ENCODE measurements around the gene TXNDC12.
A peak's percentile ranks its signal among the peaks of the same experiment; 100 is the strongest.
"Not testable (repeated sequence)": the region's sequence is repeated elsewhere in the genome, so short reads cannot be mapped to it uniquely, and the experiment has no call there.

The TXNDC12 gene

GRCh38 chr1:52055066-52055865 is at the start of gene TXNDC12:
Gene TXNDC12, minus strand, starts transcription at chr1:52055191. Its CDS starts 95 bp downstream, at chr1:52055096.
- peak; percentile 88 for DNase-seq

- DNase-seq, result no peak
Observed at GRCh38 chr1:52102336-52103013, 47.5 kb upstream of the TXNDC12 start.

- DNase-seq, result peak; percentile 33
Observed at GRCh38 chr1:52098139-52098871, 43.3 kb upstream of the TXNDC12 start.

GRCh38 chr1:52096216-52096615 is 41.2 kb upstream of the TXNDC12 start:
- DNase-seq, result no peak

GRCh38 chr1:52094300-52094699 is 39.3 kb upstream of the TXNDC12 start:
- DNase-seq, result not testable (repeated sequence)

- DNase-seq, result not testable (repeated sequence)
Observed at GRCh38 chr1:52087892-52088291, 32.9 kb upstream of the TXNDC12 start.

- no peak for DNase-seq
Observed at GRCh38 chr1:52080014-52080415, 25.0 kb upstream of the TXNDC12 start.

GRCh38 chr1:52077277-52077676 is 22.3 kb upstream of the TXNDC12 start:
- DNase-seq, result not testable (repeated sequence)

GRCh38 chr1:52072291-52072690 is 17.3 kb upstream of the TXNDC12 start:
- DNase-seq, result no peak

- DNase-seq, result no peak
Observed at GRCh38 chr1:52070704-52071103, 15.7 kb upstream of the TXNDC12 start.

GRCh38 chr1:52063192-52063591 is 8.2 kb upstream of the TXNDC12 start:
- no peak for DNase-seq

GRCh38 chr1:52060822-52061221 is 5.8 kb upstream of the TXNDC12 start:
- no peak for DNase-seq

- no peak for DNase-seq
Observed at GRCh38 chr1:52059888-52060287, 4.9 kb upstream of the TXNDC12 start.

GRCh38 chr1:52059321-52059720 is 4.3 kb upstream of the TXNDC12 start:
- DNase-seq, result no peak

GRCh38 chr1:52057876-52058415 is 3.0 kb upstream of the TXNDC12 start:
- DNase-seq, result no peak

- no peak for DNase-seq
Observed at GRCh38 chr1:52057255-52057654, 2.3 kb upstream of the TXNDC12 start.

- DNase-seq, result no peak
Observed at GRCh38 chr1:52056937-52057231, 1.9 kb upstream of the TXNDC12 start.

GRCh38 chr1:52056163-52056936 is 1.4 kb upstream of the TXNDC12 start, which contains the start of gene BTF3L4:
Gene BTF3L4, plus strand, starts transcription at chr1:52056295. Its CDS starts 3,553 bp downstream, at chr1:52059848.
- DNase-seq, result peak; percentile 98

- DNase-seq, result no peak
Observed at GRCh38 chr1:52055866-52056162, 823 bp upstream of the TXNDC12 start.

- DNase-seq, result no peak
Observed at GRCh38 chr1:52054496-52055065, 410 bp downstream of the TXNDC12 start.

- no peak for DNase-seq
Observed at GRCh38 chr1:52053862-52054261, 1.1 kb downstream of the TXNDC12 start.

GRCh38 chr1:52049337-52049736 is 5.7 kb downstream of the TXNDC12 start:
- not testable (repeated sequence) for DNase-seq

All from NCI-H774 (cell line).